Stimulated activated CD4-positive, alpha-beta T cell treated with anti-CD3 and anti-CD28 coated beads, Interleukin-12 subunit alpha, Interleukin-12 subunit beta, amount 100 ng/mL, for 4 hours (primary cell): ENCODE data around the gene MAN1C1.

Experiments
- DNase-seq: peaks from one replicate; pipeline ENCODE4 v3.0.0-alpha.2; 2020

MAN1C1 gene

DNA sequence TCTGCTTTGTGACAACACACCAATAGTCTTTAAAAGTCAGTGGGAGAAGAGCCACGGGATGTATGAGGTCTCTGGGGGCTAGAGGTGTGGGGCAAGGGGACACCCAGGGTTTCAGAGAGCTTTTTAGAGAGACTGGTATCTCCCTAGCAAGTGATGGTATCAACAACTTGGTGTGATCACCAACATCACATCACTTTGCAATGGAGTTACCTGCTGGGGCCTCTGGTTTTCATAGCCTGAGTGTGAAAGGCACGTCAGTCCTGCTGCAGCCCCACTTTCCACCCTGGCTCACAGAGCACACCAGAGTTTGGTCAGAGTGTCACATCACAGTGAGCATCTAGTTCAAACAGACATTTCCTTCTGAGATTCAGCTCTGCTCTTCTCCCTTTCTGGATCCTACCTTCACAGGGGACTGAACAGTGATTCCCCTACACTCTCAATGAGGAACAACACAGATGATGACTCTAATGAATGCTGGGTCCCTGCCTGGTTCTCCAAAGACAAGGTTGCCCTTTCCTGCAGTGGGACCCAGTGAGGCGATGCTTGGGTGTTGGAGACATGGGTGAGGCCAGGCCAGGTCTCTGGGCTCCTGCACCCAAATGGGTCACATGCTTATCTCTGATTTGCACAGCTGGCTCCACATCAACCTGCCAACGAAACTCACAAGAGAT, 2.0 kb upstream of the MAN1C1 start:
- DNase-seq = no peak

DNA sequence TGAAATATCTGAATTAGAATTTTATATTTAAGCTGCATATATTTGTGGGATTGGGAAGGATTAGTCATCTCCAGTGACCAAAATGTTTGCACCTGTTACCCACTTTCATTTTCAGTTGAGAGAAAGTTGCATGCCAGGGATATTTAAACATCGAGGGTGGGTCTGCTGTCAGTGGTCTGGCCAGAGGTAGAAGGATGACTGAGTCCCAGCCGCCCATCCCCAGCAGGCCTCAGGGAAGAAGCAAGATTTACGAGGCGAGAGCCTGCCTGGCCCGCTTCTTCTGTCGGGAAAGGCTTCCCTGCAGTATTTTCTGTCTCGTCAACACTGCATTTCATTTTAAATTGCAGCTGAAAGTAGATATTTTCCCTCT, 1.4 kb upstream of the MAN1C1 start:
- DNase-seq = no peak

DNA sequence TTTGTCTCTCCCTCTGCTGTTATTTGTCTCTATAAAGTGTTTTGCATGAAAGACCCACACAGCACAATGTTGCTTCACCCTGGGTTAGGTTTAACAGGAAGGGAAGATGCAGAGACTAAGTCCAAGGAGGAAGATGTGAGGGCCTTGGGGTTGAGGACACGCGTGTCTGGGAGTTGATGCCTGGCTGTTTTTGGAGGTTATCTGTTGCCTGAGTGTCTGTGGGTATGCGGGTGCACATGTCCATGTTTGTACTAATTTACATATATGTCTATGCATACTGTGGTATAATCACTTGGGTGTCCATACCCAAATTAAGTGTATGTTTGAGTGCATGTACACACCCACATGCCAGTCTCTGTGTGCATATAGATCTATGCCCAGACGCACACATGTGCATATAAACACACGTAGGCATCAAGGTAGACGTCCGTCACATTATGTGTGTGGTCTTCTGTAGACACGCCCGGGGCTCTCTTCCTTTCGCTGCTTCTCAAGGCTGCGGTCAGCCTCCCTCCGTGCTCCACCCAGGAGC, 962 bp upstream of the MAN1C1 start:
- DNase-seq = no peak

DNA sequence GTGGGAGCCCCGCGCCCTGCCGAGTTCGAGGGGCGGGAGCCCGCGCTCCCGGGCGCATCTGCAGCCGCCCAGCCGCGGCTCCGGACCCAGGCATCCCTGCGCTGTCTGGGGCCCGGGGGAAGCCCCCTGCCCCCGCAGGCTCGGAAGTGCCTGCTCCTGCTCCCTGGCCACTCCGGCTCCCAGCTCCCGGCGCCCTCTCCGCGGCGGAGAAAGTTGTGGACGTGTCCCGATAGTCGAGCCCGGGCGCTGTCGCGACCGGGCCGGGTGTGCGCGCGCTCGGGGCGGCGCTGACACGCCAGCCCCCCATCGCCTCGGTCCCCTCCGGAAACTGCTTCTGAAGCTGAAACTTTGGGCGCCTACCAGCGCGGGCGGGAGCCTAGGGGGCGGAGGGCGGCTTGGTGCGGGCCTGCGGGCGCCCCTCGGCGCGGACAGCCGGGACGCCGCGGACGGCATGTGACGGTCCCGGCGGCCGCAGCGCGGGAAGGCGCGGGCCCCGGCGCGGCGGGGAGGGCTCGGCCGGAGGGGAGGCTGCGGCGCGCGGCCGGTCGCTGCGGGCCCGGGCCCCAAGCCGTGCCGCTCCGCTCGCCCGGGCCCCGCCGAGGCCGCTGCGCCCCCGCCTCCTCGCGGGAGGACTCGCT, 515 bp downstream of the MAN1C1 start:
- DNase-seq = no peak

DNA sequence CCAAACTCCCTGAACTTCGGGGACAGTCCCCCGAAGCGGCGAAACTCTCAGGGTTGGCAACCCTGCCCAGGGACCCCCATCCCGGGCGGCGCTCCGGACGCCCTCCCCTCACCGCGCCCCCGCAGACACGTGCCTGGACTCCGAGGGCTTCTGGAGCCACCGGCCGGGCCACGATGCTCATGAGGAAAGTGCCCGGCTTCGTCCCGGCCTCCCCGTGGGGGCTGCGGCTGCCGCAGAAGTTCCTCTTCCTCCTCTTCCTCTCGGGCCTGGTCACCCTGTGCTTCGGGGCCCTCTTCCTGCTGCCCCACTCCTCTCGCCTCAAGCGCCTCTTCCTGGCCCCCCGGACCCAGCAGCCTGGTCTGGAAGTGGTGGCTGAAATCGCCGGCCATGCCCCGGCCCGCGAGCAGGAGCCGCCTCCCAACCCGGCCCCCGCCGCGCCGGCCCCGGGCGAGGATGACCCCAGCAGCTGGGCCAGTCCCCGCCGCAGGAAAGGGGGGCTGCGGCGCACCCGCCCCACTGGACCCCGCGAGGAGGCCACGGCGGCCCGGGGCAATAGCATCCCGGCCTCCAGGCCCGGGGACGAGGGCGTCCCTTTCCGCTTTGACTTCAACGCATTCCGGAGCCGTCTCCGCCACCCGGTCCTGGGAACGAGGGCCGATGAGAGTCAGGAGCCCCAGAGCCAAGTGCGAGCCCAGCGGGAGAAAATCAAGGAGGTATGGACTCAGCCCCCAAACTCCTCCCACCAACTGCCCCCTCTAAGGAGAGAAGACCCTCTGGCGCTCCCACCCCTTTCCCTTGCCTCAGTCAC, 1.2 kb downstream of the MAN1C1 start:
- no peak for DNase-seq

DNA sequence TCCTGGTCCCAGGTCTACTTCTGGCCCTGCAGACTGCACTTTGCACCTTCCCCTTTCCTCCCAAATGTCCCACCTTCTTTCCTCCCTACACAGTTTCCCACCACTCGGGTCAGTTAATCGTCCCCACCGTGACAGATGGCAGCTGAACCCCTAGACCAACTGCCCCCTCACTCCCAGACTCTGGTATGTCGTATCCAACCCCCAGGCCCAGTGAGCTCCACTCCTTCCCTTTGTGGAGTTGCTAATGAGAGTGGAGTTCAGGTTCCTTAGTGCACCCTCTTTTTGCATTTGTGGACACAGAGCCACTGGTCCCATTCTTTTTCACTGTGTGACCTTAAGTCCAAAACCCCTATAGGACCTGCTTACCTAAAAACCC, 1.8 kb downstream of the MAN1C1 start:
- no peak for DNase-seq

DNA sequence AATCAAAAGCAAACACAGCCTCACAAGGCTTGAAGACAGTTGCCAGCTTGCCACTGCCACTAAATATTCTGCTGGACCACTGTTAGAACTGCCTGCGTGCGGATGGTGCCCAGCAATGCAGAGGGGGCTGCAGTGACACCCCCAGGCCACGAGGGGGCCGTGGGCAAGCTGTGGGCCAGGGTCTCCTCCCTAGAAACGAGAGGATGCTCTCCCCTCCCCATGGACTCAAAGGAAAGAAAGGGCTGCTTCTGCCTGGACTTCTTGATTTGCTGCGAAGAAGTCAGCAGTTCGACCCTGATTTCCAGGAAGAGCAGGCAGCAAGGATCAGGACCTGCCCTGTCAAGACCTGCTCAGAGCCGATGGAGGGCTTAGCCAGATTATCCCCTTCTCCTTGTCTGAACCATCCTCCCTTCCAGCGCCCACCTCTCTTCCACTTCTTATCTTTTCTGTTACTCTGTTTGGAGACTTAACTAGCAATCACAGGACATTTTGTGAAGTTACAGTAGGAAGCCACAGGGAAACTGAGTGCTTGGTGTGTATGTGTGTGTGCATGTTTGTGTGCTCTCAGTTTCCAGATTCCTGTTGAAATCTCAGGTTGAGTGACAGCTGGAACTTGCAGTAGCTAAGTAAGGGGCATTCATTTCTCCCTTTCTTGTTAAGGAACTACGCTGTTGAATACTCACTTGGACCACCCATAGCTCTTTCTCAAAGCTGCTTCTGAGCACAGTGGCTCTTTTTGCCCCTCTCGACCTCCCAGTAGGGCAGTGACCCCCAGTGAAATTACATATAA, 2.7 kb downstream of the MAN1C1 start:
- DNase-seq = peak; percentile 56

DNA sequence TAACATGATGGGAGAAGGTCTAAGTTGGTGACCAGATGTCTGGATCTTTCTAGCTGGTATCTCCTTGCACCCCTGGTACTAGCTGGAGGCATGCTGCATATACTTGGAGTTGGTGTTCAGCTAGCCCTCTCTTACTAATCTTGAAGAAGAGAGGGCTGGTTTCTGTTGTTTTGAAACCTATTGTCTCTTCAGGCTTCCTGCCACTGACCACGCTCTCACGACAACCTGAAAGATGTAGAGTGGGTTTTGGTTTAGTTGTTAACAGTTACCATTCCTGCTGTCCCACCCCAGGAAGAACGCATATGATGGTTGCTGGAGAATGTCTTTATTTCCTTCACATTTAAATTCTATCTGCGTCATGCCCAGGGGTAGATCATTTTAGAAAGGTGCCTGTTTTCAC, 3.6 kb downstream of the MAN1C1 start:
- no peak for DNase-seq

DNA sequence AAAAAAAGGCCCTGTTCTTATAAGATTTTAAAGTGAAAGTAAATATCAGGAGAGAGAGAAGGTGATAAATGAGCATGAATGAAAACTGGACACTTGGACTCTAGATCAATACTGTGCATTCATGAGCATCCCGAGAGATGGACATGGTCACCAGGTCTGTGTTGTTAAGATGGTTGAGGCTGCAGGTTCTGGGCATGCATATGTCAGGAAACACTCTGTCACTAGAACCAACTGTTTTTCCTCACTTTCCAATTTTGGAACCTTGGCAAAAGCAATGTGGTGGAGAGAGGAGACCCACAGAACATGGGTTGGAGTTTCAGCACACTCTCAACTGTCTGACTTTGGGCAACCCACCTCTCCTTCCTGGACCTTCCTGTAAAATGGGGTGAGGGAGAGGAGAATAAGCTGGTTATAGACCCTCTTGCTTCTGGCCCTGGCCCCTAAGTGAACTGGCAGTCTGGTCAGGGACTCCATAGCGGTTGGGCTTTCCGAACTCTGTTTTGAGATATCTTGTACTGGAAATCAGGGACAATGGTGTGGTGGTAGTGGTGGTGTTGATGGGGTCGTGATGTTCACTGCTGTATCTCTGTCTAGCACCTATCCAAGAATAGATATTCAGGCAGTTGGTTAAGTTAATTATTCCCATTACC, 4.2 kb downstream of the MAN1C1 start:
- DNase-seq = no peak

DNA sequence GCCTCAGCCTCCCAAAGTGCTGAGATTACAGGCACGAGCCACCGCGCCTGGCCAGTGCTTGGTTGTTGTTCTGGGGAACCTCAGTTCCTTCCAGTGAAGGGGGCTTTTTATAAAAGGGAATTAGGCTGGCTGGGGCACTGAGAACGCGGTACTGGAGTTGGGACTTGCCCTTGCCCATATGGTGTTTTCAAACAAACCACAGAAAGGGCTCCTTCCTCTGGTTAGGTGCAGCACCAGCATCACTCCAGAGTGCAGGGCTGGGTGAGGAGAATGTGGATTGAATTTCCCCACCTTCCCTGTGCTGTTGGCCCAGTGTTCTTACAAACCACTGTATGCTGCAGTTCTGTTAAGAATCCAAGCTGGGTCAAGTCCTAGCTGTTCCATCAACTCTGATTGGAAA, 5.3 kb downstream of the MAN1C1 start:
- DNase-seq = no peak

DNA sequence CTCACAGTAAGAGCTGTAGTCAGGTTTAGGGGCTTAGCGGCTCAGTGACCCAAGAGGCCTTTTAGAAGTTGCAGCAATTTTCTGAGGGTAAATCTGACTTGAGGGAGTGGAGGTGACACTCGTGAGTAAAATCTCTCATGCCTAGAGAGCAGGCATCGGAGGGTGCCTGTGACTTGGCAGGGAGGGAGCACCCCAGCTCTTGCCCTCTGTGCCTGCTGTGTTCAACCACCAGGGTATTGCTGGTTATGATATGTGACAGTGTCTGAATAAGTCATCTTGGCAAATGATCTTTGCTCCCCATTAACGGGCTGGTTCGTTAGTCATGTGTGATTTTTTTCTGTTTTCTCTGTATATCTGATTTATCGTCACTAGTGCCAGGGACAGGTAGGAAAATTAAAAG, 5.9 kb downstream of the MAN1C1 start:
- DNase-seq = no peak

DNA sequence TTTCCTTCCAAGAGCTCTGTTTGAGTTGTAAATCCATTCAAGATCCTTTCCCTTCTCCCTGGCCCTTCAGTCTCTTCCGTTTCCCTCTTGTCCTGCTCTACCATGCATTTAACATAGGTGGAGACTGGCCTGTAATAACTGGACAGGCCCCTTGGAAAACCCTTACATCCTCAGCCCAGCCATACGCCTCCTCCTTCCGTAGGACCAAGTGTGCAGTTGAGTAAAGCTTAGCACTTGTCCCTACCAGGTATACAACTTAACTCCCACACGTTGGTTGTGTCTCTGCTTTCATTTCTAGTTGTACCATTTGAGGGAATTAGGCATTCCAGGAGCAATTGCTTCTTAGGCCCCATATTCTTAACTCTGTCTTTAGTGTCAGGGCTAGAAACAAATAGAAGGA, 6.4 kb downstream of the MAN1C1 start:
- DNase-seq = no peak

DNA sequence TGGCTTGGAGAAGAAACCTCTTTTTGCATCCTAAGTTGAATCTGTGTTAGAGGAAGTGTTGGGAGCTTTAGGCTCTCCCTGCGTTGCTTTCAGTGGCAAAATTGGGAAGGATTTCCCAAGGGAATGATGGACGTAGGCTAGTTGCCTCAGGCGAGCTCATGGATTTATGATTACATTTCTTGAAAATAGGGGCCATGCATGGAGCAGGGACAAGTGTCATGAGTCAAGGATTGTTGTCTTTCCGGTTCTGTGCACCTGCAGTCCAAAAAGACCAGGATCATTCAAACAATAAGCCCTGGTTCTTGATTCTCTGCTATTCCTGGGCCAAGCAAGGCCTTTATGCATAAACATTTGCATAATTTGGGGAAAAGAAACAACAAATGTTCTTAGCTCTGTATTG, 7.1 kb downstream of the MAN1C1 start:
- DNase-seq = no peak

DNA sequence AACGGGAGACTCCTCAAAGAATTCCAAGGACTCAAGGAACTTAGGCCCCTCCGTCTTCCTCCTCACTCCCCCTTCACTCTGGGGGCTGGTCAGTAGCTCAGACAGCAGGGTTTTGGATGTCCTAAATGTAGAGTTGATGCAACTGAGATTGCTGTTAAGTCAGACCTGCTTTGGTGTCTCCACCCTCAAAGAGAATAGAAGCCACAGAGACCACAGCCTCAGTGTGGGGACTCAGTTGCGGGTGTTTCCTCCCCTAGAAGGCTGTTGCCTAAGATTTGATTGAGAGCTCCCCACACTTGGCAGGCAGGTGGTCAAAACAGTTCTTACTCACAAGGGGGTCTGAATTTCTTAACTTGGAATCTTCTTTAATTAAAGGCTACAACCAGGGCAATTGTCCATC, 7.6 kb downstream of the MAN1C1 start:
- no peak for DNase-seq

DNA sequence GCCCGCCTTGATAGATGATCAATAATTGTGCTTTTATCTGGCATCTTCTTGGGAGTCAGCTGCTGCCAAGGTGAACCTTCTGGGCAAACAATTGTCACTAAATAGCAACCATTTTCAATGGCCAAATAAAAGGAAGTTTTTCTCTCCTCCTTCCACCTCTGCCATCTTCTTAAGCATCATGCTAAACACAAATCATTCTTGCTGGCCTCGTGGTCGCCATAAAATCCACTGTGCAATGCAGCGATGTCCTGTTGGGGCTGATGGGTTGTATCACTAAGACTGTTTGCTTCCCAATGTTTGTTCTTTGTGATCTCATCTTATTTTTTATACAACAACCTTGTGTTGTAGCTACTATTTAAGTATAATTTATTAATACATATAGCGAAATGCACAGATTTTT, 8.0 kb downstream of the MAN1C1 start:
- DNase-seq = no peak

DNA sequence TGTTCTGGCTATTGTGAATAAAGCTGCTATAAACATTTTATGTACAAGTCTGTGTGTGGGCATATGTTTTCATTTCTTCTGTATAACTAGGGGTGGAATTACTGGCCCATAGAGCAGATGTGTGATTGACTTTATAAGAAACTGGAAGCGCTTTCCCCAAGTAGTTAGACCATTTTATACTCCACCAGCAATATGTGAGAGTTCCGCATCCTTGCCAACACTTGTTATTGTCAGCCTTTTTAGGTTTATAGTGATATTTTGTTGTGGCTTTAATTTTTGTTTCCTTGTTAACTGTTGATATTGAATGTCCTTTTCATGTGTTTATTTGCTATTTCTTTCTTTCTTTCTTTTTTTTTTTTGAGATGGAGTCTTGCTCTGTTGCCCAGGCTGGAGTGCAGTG, 9.4 kb downstream of the MAN1C1 start:
- no peak for DNase-seq

DNA sequence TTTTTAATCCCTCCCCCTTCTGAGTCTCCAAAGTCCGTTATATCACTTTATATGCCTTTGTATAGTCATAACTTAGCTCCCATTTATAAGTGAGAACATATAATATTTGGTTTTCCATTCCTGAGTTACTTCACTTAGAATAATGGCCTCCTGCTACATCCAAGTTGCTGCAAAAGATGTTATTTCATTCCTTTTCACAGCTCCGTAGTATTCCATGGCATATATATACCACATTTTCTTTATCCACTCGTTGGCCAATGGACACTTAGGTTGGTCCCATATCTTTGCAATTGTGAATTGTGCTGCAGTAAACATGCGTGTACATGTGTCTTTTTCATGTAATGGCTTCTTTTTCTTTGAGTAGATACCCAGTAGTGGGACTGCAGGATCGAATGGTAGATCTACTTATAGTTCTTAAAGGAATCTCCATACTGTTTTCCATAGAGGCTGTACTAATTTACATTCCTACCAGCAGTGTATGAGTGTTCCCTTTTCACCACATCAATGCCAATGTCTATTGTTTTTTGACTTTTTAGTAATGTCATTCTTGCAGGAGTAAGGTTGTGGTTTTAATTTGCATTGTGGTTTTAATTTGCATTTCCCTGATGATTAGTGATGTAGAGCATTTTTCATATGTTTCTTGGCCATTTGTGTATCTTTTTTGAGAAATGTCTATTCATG, 12.3 kb downstream of the MAN1C1 start:
- DNase-seq = no peak

DNA sequence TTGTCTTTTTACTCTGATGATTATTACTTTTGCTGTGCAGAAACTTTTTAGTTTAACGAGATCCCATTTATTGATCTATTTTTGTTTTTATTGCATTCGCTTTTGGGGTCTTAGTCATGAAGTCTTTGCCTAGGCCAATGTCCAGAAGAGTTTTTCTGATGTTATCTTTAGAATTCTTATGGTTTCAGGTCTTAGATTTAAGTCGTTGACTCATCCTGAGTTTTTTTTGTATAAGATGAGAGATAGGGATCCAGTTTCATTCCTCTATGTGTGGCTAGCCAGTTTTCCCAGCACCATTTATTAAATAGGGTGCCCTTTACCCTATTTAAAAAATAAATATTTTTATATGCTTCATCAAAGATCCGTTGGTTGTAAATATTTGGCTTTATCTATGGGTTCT, 13.2 kb downstream of the MAN1C1 start:
- DNase-seq = no peak

DNA sequence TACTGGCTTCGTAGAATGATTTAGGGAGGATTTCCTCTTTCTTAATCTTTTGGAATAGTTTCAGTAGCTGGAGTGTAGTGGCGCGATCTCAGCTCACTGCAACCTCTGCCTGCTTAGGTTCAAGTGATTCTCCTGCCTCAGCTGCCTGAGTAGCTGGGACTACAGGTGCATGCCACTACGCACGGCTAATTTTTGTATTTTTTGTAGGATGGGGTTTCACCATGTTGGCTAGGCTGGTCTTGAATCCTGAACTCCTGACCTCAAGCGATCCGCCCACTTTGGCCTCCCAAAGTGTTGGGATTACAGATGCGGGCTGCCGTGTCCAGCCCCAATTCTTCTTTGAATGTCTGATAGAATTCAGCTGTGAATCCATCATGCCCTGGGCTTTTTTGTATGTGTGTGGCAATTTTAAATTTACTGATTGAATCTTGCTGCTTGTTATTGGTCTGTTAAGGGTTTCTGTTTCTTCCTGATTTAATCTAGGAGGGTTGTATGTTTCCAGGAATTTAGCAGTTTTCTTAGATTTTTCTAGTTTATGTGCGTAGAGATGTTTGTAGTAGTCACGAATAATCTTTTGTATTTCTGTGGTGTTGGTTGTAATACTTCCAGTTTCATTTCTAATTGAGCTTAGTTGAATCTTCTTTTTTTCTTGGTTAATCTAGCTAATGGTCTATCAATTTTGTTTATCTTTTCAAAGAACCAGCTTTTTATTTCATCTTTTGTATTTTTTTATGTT, 15.3 kb downstream of the MAN1C1 start:
- no peak for DNase-seq

DNA sequence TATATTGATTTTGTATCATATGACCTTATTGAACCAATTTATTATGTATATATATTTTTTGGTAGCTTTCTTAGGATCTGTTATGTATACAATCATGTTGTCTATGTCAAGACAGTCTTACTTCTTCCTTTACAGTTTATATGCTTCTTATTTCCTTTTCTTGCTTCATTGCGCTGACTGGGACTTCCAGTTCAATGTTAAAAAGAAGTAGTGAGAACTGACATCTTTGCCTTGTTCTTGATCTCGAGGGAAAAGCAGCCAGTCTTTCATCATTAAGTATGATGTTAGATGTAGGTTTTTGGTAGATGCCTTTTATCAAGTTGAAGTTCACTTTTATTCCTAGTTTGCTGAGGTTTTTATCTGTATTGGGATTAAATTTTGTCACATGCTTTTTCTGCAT, 17.5 kb downstream of the MAN1C1 start:
- DNase-seq = no peak

DNA sequence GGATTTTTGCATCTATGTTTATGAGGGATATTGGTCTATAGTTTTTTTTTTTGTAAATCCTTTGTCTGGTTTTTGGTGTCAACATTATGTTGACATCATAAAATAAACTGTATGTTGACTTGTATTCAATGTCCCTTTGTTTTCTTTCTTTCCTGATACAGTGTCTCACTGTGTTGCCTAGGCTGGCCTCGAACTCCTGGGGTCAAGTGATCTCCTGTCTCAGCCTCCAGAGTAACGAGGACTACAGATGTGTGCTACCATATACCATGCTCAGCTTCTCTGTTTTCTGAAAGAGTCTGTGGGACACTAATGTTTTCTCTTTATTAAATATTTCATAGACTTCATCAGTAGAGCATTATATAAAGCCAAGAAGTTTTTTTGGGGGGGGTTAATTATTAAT, 18.3 kb downstream of the MAN1C1 start:
- DNase-seq = no peak
